H1 (cell line): Measurements from ENCODE around the gene SYNGR3. TPM values are rescaled to one million over a fixed set of nuclear protein-coding genes. Genes with fewer than 3 reads are reported as not detected.

Experiments used
- BRCA1 ChIP-seq: IDR thresholded peaks from 2 replicates; pipeline ENCODE4 v1.6.1; 2012; ENCODE audit warnings: low read depth, low read length, improper control_type of control experiment
- POLR2A ChIP-seq, 2 experiments: IDR thresholded peaks; 1 replicate in 1 of 2; 2 replicates in 1 of 2; pipeline ENCODE4 v1.6.1; 2011; ENCODE audit warnings: low read depth in 2 of 2, low read length in 2 of 2, mild to moderate bottlenecking in 2 of 2; ENCODE audit errors: control extremely low read depth in 1 of 2
- RNF2 ChIP-seq: fragments of 200-900, 300-1000 bp; sonication (generic); IDR thresholded peaks from 2 replicates; pipeline ENCODE4 v1.7.1; 2016; ENCODE audit warnings: borderline replicate concordance, low read depth, mild to moderate bottlenecking, antibody characterized with exemption, low read length; ENCODE audit not compliant: poor library complexity, severe bottlenecking; ENCODE audit errors: missing control alignments
- TCF12 ChIP-seq: IDR thresholded peaks from 2 replicates; pipeline ENCODE4 v1.6.1; 2011; ENCODE audit warnings: low read depth, mild to moderate bottlenecking, low read length
- polyA plus RNA-seq, 7 experiments: library from polyadenylated mRNA; depleted of rRNA in 3 of 7; stranded (reverse) in 5 of 7; unstranded in 2 of 7; fragments of >200 nt in 5 of 7; fragments of 200-250 nt in 2 of 7; gene quantifications; 1 replicate in 5 of 7; 2 replicates in 1 of 7; 4 replicates in 1 of 7; pipeline versions ENCODE4 v1.2.1 to v1.2.3, GENCODE V29; 2011 to 2013; ENCODE audit warnings: missing spikeins in 2 of 7, mixed read lengths in 2 of 7
- total RNA-seq: library from RNA; stranded (reverse); fragmentation: NEBNext Ultra II Directional; extraction: Animal tissue kit (Norgen Biotek cat#: 25700); gene quantifications from 2 replicates; pipeline ENCODE4 v1.2.1, GENCODE V29; 2021
- TF ChIP-seq, protein P1 (sequence below): fragments of 300-600 bp; sonication (generic); IDR thresholded peaks from 2 replicates; pipeline ENCODE4 v1.7.1; 2012; ENCODE audit warnings: low read length, moderate library complexity, mild to moderate bottlenecking, inconsistent platforms; ENCODE audit not compliant: insufficient replicate concordance

The SYNGR3 gene
- total and polyA plus RNA-seq, 2 of the 8 experiments (the other 6 are each of a cell fraction or from before 2014, with no cell fraction given): 36.2 to 49.9 TPM

- TF ChIP-seq, protein P1, sequence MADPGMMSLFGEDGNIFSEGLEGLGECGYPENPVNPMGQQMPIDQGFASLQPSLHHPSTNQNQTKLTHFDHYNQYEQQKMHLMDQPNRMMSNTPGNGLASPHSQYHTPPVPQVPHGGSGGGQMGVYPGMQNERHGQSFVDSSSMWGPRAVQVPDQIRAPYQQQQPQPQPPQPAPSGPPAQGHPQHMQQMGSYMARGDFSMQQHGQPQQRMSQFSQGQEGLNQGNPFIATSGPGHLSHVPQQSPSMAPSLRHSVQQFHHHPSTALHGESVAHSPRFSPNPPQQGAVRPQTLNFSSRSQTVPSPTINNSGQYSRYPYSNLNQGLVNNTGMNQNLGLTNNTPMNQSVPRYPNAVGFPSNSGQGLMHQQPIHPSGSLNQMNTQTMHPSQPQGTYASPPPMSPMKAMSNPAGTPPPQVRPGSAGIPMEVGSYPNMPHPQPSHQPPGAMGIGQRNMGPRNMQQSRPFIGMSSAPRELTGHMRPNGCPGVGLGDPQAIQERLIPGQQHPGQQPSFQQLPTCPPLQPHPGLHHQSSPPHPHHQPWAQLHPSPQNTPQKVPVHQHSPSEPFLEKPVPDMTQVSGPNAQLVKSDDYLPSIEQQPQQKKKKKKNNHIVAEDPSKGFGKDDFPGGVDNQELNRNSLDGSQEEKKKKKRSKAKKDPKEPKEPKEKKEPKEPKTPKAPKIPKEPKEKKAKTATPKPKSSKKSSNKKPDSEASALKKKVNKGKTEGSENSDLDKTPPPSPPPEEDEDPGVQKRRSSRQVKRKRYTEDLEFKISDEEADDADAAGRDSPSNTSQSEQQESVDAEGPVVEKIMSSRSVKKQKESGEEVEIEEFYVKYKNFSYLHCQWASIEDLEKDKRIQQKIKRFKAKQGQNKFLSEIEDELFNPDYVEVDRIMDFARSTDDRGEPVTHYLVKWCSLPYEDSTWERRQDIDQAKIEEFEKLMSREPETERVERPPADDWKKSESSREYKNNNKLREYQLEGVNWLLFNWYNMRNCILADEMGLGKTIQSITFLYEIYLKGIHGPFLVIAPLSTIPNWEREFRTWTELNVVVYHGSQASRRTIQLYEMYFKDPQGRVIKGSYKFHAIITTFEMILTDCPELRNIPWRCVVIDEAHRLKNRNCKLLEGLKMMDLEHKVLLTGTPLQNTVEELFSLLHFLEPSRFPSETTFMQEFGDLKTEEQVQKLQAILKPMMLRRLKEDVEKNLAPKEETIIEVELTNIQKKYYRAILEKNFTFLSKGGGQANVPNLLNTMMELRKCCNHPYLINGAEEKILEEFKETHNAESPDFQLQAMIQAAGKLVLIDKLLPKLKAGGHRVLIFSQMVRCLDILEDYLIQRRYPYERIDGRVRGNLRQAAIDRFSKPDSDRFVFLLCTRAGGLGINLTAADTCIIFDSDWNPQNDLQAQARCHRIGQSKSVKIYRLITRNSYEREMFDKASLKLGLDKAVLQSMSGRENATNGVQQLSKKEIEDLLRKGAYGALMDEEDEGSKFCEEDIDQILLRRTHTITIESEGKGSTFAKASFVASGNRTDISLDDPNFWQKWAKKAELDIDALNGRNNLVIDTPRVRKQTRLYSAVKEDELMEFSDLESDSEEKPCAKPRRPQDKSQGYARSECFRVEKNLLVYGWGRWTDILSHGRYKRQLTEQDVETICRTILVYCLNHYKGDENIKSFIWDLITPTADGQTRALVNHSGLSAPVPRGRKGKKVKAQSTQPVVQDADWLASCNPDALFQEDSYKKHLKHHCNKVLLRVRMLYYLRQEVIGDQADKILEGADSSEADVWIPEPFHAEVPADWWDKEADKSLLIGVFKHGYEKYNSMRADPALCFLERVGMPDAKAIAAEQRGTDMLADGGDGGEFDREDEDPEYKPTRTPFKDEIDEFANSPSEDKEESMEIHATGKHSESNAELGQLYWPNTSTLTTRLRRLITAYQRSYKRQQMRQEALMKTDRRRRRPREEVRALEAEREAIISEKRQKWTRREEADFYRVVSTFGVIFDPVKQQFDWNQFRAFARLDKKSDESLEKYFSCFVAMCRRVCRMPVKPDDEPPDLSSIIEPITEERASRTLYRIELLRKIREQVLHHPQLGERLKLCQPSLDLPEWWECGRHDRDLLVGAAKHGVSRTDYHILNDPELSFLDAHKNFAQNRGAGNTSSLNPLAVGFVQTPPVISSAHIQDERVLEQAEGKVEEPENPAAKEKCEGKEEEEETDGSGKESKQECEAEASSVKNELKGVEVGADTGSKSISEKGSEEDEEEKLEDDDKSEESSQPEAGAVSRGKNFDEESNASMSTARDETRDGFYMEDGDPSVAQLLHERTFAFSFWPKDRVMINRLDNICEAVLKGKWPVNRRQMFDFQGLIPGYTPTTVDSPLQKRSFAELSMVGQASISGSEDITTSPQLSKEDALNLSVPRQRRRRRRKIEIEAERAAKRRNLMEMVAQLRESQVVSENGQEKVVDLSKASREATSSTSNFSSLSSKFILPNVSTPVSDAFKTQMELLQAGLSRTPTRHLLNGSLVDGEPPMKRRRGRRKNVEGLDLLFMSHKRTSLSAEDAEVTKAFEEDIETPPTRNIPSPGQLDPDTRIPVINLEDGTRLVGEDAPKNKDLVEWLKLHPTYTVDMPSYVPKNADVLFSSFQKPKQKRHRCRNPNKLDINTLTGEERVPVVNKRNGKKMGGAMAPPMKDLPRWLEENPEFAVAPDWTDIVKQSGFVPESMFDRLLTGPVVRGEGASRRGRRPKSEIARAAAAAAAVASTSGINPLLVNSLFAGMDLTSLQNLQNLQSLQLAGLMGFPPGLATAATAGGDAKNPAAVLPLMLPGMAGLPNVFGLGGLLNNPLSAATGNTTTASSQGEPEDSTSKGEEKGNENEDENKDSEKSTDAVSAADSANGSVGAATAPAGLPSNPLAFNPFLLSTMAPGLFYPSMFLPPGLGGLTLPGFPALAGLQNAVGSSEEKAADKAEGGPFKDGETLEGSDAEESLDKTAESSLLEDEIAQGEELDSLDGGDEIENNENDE: no peak
- TF ChIP-seq POLR2A (IDR thresholded peaks at IDR 0.05; ENCODE audit: control extremely low read depth in 1 of 2, low read depth in 2 of 2, low read length in 2 of 2): no peak
- no peak for TF ChIP-seq BRCA1
- TF ChIP-seq TCF12: no peak
- no peak for TF ChIP-seq RNF2
Measured at GRCh38 chr16:2038382-2039231, 48.8 kb downstream of the SYNGR3 start (continued).
